Kidney (tissue), 14 donors: ENCODE results near the gene TMEM132C. TPM values are rescaled to one million over a fixed set of nuclear protein-coding genes. Genes with fewer than 3 reads are reported as not detected.

Experiments used
- DNase-seq, 5 donors: peaks; one replicate each; pipeline ENCODE4 v3.0.0-alpha.2; 2013 to 2020
- FAIRE-seq: peaks from 2 replicates; lab custom pipeline; 2012; peaks lifted over from hg19 to GRCh38; lab: Jason Lieb, UNC
- H3K27ac ChIP-seq, 2 donors: one replicate each; pipeline ENCODE4 v1.7.0; 2013; ENCODE audit warnings: low read depth in 2 of 2, low read length in 2 of 2, inconsistent platforms in 1 of 2
- H3K27me3 ChIP-seq: one replicate; pipeline ENCODE4 v1.7.1; 2013; ENCODE audit warnings: low read length, inconsistent platforms; ENCODE audit not compliant: control insufficient read depth, insufficient read depth
- H3K36me3 ChIP-seq, 3 donors: one replicate each; pipeline versions ENCODE4 v1.7.0 to v1.7.1; 2013; ENCODE audit warnings: low read length in 3 of 3, control low read depth in 1 of 3, inconsistent platforms in 1 of 3; ENCODE audit not compliant: insufficient read depth in 3 of 3, control insufficient read depth in 2 of 3
- H3K4me1 ChIP-seq, 3 donors: one replicate each; pipeline versions ENCODE4 v1.7.0 to v1.7.1; 2013; ENCODE audit warnings: low read length in 3 of 3, inconsistent platforms in 1 of 3, low read depth in 1 of 3; ENCODE audit not compliant: control insufficient read depth in 2 of 3, insufficient read depth in 2 of 3
- H3K4me3 ChIP-seq, 3 donors: one replicate each; pipeline versions ENCODE4 v1.7.0 to v1.8.1; 2013; ENCODE audit warnings: low read length in 3 of 3, control low read depth in 1 of 3, inconsistent platforms in 1 of 3
- H3K9ac ChIP-seq, 3 donors: one replicate each; pipeline versions ENCODE4 v1.7.0 to v1.7.1; 2013; ENCODE audit warnings: low read length in 3 of 3, control low read depth in 1 of 3, inconsistent platforms in 1 of 3
- H3K9me3 ChIP-seq, 3 donors: one replicate each; pipeline versions ENCODE4 v1.7.0 to v1.7.1; 2013; ENCODE audit warnings: low read length in 3 of 3, control low read depth in 1 of 3, inconsistent platforms in 1 of 3; ENCODE audit not compliant: control insufficient read depth in 2 of 3, insufficient read depth in 1 of 3
- intact Hi-C: fragments of 100-400 bp; cut with DNase I; formaldehyde crosslinking; loops from one replicate; pipeline ENCODE4 v1.11.1; 2022
- polyA plus RNA-seq: library from polyadenylated mRNA; stranded (reverse); fragments of 350-450 nt; fragmentation: Illumina TruSeq; extraction: RNeasy Lipid Tissue Mini Kit (QIAGEN cat#74804); gene quantifications from one replicate; pipeline ENCODE4 v1.2.3, GENCODE V29; 2014; ENCODE audit warnings: low read depth, low replicate concordance; ENCODE audit not compliant: insufficient read depth
- total RNA-seq: library from RNA; stranded (reverse); fragmentation: NEBNext Ultra II Directional; extraction: Animal tissue kit (Norgen Biotek cat#: 25700); gene quantifications from one replicate; pipeline ENCODE4 v1.2.1, GENCODE V29; 2021
- TF ChIP-seq, protein P1 (sequence below): IDR thresholded peaks from 3 replicates; pipeline ENCODE4 v1.5.1; 2012; ENCODE audit warnings: mild to moderate bottlenecking, moderate library complexity, borderline replicate concordance; ENCODE audit not compliant: insufficient read depth; ENCODE audit errors: extremely low read depth
- donor health status: control.
- donor health status: control.
- donor health status: control.
- donor health status: control.
- donor health status: control.
- donor health status: DM: yes; HTN: yes; CAD: no.
- donor health status: Normal renal cell carcinoma (clear cell type).

Gene TMEM132C
- total and polyA plus RNA-seq, 2 donors from 2014 or later: 0.28 to 0.75 TPM

DNA sequence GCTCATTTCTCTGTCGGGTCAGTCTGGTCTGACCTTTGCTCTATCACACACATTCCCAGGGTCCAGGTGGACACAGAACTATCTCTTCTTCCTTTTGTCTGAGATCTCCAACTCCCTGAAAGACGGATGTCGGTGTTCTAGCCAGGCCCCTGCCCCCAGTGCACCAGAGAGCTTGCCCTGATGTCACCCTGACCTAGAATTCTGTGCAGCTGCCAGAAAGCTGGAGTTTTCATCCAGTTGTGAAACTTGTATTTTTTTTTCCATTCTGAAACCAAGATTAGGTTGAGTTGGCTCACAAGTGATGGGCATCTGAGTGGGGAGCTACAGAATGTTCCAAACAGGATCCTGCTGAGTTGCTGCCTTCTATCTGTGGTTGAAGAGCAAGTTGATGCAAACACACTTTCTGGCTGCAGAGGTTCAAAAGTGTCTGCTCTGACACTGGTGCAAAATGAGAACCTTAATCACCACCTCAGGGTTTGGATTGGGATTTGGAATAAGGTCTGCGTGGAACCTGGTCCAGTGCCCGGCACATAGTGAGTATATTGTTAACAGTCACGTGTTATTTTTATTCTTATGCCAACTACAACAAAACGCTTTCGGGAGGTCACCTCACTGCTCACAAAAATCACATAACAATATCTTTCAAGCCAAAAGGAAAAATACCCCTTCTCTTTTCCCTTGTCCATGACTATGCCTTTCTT, 345.3 kb downstream of the TMEM132C start:
- FAIRE-seq: no peak

DNA sequence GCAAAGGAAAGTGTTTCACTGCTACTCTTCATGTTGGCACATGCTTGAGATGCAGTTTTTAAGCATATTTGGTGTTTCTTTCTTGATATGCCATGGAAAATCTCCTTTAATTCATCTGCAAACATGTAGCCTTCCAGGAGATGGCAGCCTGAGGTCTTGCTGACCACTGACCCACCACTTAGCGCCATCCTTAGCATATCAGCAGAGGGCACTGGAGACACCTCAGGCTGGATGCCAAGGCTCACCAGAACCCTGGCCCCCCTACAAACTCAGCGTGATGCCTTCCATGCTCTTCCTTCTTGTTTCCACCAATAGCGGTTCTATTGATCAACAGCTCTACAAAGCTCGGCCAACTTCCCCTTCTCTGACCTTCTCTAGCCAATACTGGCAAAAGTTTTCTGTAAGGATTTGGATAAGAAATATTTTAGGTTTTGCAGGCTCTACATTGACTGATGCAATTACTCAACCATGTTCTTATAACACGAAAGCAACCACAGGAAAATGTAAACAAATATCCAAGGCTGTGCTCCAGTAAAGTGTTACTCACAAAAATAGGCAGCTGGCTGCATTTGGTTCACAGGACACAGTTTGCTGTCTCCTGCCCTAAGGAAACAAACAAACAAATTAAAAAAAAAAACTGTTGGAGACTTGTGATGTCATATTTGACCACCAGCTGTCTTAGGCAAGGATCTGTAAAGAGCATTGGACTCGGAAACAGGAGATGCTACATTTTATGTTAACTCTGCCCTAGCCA, 347.0 kb downstream of the TMEM132C start:
- no peaks in the 10 kb centered on the region for H3K27me3 ChIP-seq
- no peak for FAIRE-seq
- intact Hi-C loops: no loop called here
- no peak overlapping the region for H3K9ac ChIP-seq
- H3K4me3 ChIP-seq: no peak overlapping the region
- TF ChIP-seq, protein P1, sequence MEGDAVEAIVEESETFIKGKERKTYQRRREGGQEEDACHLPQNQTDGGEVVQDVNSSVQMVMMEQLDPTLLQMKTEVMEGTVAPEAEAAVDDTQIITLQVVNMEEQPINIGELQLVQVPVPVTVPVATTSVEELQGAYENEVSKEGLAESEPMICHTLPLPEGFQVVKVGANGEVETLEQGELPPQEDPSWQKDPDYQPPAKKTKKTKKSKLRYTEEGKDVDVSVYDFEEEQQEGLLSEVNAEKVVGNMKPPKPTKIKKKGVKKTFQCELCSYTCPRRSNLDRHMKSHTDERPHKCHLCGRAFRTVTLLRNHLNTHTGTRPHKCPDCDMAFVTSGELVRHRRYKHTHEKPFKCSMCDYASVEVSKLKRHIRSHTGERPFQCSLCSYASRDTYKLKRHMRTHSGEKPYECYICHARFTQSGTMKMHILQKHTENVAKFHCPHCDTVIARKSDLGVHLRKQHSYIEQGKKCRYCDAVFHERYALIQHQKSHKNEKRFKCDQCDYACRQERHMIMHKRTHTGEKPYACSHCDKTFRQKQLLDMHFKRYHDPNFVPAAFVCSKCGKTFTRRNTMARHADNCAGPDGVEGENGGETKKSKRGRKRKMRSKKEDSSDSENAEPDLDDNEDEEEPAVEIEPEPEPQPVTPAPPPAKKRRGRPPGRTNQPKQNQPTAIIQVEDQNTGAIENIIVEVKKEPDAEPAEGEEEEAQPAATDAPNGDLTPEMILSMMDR: no peak
- no peaks in the 10 kb centered on the region for H3K36me3 ChIP-seq
- DNase-seq: peak in 1 of 5 donors; percentile 29
- no peak overlapping the region for H3K27ac ChIP-seq
- H3K9me3 ChIP-seq: no peaks in the 10 kb centered on the region
- no peaks in the 10 kb centered on the region for H3K4me1 ChIP-seq

More for the DNA sequence above, 345.3 kb downstream of the TMEM132C start:
- Histone ChIP-seq H3K27me3 (no peaks in the 10 kb centered on the region), H3K36me3 (no peaks in the 10 kb centered on the region), H3K4me1 (no peaks in the 10 kb centered on the region), H3K27ac (no peak overlapping the region), H3K9me3 (no peaks in the 10 kb centered on the region), H3K4me3 (no peak overlapping the region), H3K9ac (no peak overlapping the region)
- intact Hi-C loops: no loop called here
- DNase-seq: no peak
- TF ChIP-seq, protein P1: no peak

DNA sequence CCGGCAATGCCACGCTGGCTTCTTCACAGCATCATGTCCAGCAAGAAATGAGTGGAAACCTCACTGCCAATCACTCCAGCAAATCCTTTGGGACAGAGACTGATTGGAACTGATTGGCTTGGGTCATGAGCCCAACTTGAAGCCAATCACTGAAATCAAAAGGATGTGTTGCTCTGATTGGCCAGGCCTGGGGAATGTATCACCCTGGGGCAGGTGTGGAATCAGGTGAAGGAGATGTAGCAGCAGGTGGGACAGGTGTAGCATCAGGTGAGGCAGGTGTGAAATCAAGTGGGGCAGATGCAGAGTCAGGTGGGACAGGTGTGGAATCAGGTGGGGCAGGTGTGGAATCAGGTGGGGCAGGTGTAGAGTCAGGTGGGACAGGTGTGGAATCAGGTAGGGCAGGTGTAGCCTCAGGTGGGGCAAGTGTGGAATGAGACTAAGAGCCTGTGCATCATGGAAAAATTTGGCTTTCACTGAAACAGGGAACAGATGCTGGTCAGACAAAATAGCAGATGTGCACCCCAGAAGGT, 350.4 kb downstream of the TMEM132C start:
- Histone ChIP-seq H3K4me1 (no peaks in the 10 kb centered on the region), H3K36me3 (no peaks in the 10 kb centered on the region), H3K27me3 (no peaks in the 10 kb centered on the region), H3K9ac (no peak overlapping the region), H3K9me3 (no peaks in the 10 kb centered on the region), H3K27ac (no peak overlapping the region), H3K4me3 (no peak overlapping the region)
- TF ChIP-seq, protein P1: no peak
- intact Hi-C loops: no loop called here
- DNase-seq: no peak
- no peak for FAIRE-seq
